ENCODE measurements around the gene COL18A1.

The COL18A1 gene

GRCh38 chr21:45513003-45513717, 108.2 kb downstream of the COL18A1 start:
- Histone ChIP-seq H3K9me3 (ENCODE audit: insufficient read depth, low read length, severe bottlenecking) (no peaks in the 10 kb centered on the region), H3K36me3 (ENCODE audit: insufficient read depth, low read length) (peaks cover 57% of the 10 kb centered on the region), H3K4me1 (ENCODE audit: insufficient read depth, low read length) (no peaks in the 10 kb centered on the region), H3K27me3 (ENCODE audit: insufficient read depth, low read length, poor library complexity) (no peaks in the 10 kb centered on the region), H3K4me3 (ENCODE audit: low read depth in 1 of 2, low read length in 2 of 2) (no peak overlapping the region), H3K4me2 (ENCODE audit: insufficient read depth, low read length) (no peak overlapping the region), H2AFZ (ENCODE audit: low read depth, low read length) (no peak overlapping the region), H3K79me2 (ENCODE audit: insufficient read depth, low read length) (peaks cover 8% of the 10 kb centered on the region), H3K9ac (ENCODE audit: low read depth, low read length) (no peak overlapping the region), H3K27ac (ENCODE audit: low read length) (no peak overlapping the region), H4K20me1 (ENCODE audit: insufficient read depth, low read length) (peaks cover 40% of the 10 kb centered on the region)
- DNase-seq, result no peak
- no peak for ATAC-seq (ENCODE audit: insufficient read depth, low read depth)
- TF ChIP-seq, protein P1, sequence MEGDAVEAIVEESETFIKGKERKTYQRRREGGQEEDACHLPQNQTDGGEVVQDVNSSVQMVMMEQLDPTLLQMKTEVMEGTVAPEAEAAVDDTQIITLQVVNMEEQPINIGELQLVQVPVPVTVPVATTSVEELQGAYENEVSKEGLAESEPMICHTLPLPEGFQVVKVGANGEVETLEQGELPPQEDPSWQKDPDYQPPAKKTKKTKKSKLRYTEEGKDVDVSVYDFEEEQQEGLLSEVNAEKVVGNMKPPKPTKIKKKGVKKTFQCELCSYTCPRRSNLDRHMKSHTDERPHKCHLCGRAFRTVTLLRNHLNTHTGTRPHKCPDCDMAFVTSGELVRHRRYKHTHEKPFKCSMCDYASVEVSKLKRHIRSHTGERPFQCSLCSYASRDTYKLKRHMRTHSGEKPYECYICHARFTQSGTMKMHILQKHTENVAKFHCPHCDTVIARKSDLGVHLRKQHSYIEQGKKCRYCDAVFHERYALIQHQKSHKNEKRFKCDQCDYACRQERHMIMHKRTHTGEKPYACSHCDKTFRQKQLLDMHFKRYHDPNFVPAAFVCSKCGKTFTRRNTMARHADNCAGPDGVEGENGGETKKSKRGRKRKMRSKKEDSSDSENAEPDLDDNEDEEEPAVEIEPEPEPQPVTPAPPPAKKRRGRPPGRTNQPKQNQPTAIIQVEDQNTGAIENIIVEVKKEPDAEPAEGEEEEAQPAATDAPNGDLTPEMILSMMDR (IDR thresholded peaks at IDR 0.05; ENCODE audit: borderline replicate concordance, extremely low read depth, low read length, poor library complexity, severe bottlenecking), result no peak
- no peak for TF ChIP-seq EZH2 (IDR thresholded peaks at IDR 0.05; ENCODE audit: borderline replicate concordance, low read depth, low read length, severe bottlenecking)

DNA sequence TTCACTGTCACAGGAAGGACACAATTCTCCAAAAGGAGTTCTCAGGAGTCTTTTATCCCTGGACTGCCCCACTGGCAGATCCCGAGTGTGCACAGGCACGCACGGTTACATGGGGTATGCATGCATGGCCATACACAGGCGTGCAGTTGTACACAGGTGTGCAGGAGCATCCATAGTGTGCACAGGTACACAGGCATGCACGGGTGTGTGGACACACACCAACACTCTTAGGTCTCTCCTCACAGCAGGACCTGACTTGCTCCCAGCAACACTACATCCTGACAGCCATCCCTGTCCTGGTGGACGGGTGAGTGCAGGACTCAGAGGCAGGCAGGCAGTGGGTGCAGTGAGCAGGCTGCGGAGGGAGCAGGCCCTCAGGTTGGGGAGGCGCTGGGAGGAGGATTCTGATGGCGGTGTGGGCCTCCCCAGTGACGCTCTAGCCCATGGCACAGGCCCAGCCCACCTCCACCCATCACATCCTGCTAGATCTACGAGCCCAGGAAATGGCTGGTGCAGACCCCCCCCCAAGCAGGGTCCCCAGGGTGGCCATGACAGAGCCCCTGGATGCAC, 108.9 kb downstream of the COL18A1 start:
- H3K9me3 ChIP-seq (ENCODE audit: insufficient read depth, low read length, severe bottlenecking), result peaks cover under 1% of the 10 kb centered on the region
- H3K9ac ChIP-seq (ENCODE audit: low read depth, low read length), result no peak overlapping the region
- peaks cover 34% of the 10 kb centered on the region for H4K20me1 ChIP-seq (ENCODE audit: insufficient read depth, low read length)
- H3K4me1 ChIP-seq (ENCODE audit: insufficient read depth, low read length), result no peaks in the 10 kb centered on the region
- DNase-seq, result no peak
- no peak overlapping the region for H3K27ac ChIP-seq (ENCODE audit: low read length)
- peaks cover 11% of the 10 kb centered on the region for H3K79me2 ChIP-seq (ENCODE audit: insufficient read depth, low read length)
- H3K27me3 ChIP-seq (ENCODE audit: insufficient read depth, low read length, poor library complexity), result no peaks in the 10 kb centered on the region
- H3K4me3 ChIP-seq (ENCODE audit: low read depth in 1 of 2, low read length in 2 of 2), result no peak overlapping the region
- H3K36me3 ChIP-seq (ENCODE audit: insufficient read depth, low read length), result peaks cover 61% of the 10 kb centered on the region
- TF ChIP-seq EZH2 (IDR thresholded peaks at IDR 0.05; ENCODE audit: borderline replicate concordance, low read depth, low read length, severe bottlenecking), result no peak
- TF ChIP-seq, protein P1 (IDR thresholded peaks at IDR 0.05; ENCODE audit: borderline replicate concordance, extremely low read depth, low read length, poor library complexity, severe bottlenecking), result no peak
- no peak for ATAC-seq (ENCODE audit: insufficient read depth, low read depth)
- no peak overlapping the region for H3K4me2 ChIP-seq (ENCODE audit: insufficient read depth, low read length)
- no peak overlapping the region for H2AFZ ChIP-seq (ENCODE audit: low read depth, low read length)

DNA sequence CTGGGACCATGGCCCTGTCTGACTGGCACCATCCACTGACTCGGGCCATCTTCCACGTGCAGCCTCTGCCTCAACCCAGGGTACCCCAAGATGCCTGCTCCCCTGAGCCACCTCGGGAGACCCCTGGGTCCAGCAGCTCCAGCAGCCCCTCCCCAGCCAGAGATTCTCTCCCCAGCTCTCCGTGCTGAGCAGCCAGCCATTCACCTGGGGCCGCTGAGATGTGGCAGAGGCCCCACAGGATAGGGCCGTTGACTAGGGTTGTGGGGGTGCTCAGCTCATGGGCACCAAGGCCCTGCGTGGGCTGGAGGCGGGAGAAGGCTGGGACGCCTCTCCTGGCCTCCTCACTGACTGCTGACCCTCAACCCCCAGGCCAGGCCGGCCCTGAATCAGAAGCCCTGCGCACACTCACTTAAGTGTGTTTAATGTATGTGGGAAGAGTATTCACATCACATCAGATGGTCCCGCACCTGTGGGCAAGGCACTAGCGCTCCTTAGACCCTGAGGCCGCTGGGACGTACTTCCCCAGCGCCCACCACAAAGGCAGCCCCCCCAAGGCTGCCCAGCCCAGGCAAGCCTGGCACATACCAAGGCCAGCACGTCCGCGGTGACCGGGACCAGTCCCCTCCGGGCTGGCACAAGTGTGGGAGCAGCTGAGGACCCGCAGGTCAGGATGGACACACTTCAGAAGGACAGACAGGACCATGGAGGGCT, 109.5 kb downstream of the COL18A1 start:
- no peak for DNase-seq
- Histone ChIP-seq H4K20me1 (ENCODE audit: insufficient read depth, low read length) (peaks cover 34% of the 10 kb centered on the region), H3K79me2 (ENCODE audit: insufficient read depth, low read length) (peaks cover 17% of the 10 kb centered on the region), H3K36me3 (ENCODE audit: insufficient read depth, low read length) (peaks cover 68% of the 10 kb centered on the region), H3K9me3 (ENCODE audit: insufficient read depth, low read length, severe bottlenecking) (peaks cover 7% of the 10 kb centered on the region), H3K4me1 (ENCODE audit: insufficient read depth, low read length) (no peaks in the 10 kb centered on the region), H3K27me3 (ENCODE audit: insufficient read depth, low read length, poor library complexity) (no peaks in the 10 kb centered on the region), H3K27ac (ENCODE audit: low read length) (no peak overlapping the region), H3K9ac (ENCODE audit: low read depth, low read length) (no peak overlapping the region), H3K4me2 (ENCODE audit: insufficient read depth, low read length) (no peak overlapping the region), H2AFZ (ENCODE audit: low read depth, low read length) (no peak overlapping the region), H3K4me3 (ENCODE audit: low read depth in 1 of 2, low read length in 2 of 2) (no peak overlapping the region)
- no peak for ATAC-seq (ENCODE audit: insufficient read depth, low read depth)
- TF ChIP-seq EZH2 (IDR thresholded peaks at IDR 0.05; ENCODE audit: borderline replicate concordance, low read depth, low read length, severe bottlenecking), result no peak
- TF ChIP-seq, protein P1 (IDR thresholded peaks at IDR 0.05; ENCODE audit: borderline replicate concordance, extremely low read depth, low read length, poor library complexity, severe bottlenecking), result no peak
